Esophagus squamous epithelium (tissue), 5 donors: ENCODE data around the gene CPNE4. TPM values are rescaled to one million over a fixed set of nuclear protein-coding genes. Genes with fewer than 3 reads are reported as not detected.
"Not testable (repeated sequence)": the region's sequence is repeated elsewhere in the genome, so short reads cannot be mapped to it uniquely, and the experiment has no call there.

Source experiments
- DNase-seq: peaks from one replicate; lab custom pipeline; 2025; lab: John Stamatoyannopoulos, UW
- H3K27ac ChIP-seq, 4 donors: fragments of 200-600 bp; sonication (generic); one replicate each; pipeline ENCODE4 v1.5.1; 2016 to 2019; ENCODE audit warnings: mild to moderate bottlenecking in 1 of 4
- H3K27me3 ChIP-seq, 4 donors: fragments of 200-600 bp; sonication (generic); 1 replicate in 3 of 4; 2 replicates in 1 of 4; pipeline versions ENCODE4 v1.5.1 to v1.6.0; 2017 to 2021; ENCODE audit warnings: antibody characterized with exemption in 1 of 4
- H3K36me3 ChIP-seq, 3 donors: fragments of 200-600 bp; sonication (generic); one replicate each; pipeline ENCODE4 v1.5.1; 2016 to 2019
- H3K4me1 ChIP-seq, 3 donors: fragments of 200-600 bp; sonication (generic); one replicate each; pipeline ENCODE4 v1.5.1; 2017 to 2019
- H3K4me3 ChIP-seq, 4 donors: fragments of 200-600 bp; sonication (generic); 1 replicate in 3 of 4; 2 replicates in 1 of 4; pipeline ENCODE4 v1.5.1; 2016 to 2019; ENCODE audit warnings: mild to moderate bottlenecking in 2 of 4, moderate library complexity in 1 of 4
- H3K9me3 ChIP-seq, 3 donors: fragments of 200-600 bp; sonication (generic); one replicate each; pipeline ENCODE4 v1.5.1; 2016 to 2019
- POLR2A ChIP-seq, 4 donors: fragments of 450-650 bp; IDR thresholded peaks; one replicate each; pipeline ENCODE4 v1.6.1; 2017; ENCODE audit warnings: antibody characterized with exemption in 4 of 4, mild to moderate bottlenecking in 4 of 4, moderate library complexity in 3 of 4
- WGBS, 2 donors: methylation state at CpG; one replicate each; pipeline ENCODE4 v1.1.5; 2018; 5-methylcytosine and 5-hydroxymethylcytosine counted together
- intact Hi-C: fragments of 100-400 bp; cut with DNase I; formaldehyde crosslinking; loops from one replicate; pipeline ENCODE4 v1.15.0; 2022
- total RNA-seq, 4 donors: library from RNA; depleted of rRNA; stranded (reverse); fragments of >200 nt; gene quantifications; one replicate each; pipeline ENCODE4 v1.1.0, GENCODE V29; 2016
- TF ChIP-seq, protein P1 (sequence below), 6 experiments: fragments of 450-650 bp in 4 of 6; fragments of 200-600 bp in 2 of 6; sonication (generic) in 2 of 6; IDR thresholded peaks; one replicate each; pipeline ENCODE4 v1.5.1; 2016 to 2019; ENCODE audit warnings: antibody characterized with exemption in 6 of 6, mild to moderate bottlenecking in 4 of 6, moderate library complexity in 4 of 6
- donor health status: DM: yes; HTN: yes; CAD: no.

The CPNE4 gene
- total RNA-seq, 4 donors from 2014 or later = 0.19 TPM; not detected in 3

DNA sequence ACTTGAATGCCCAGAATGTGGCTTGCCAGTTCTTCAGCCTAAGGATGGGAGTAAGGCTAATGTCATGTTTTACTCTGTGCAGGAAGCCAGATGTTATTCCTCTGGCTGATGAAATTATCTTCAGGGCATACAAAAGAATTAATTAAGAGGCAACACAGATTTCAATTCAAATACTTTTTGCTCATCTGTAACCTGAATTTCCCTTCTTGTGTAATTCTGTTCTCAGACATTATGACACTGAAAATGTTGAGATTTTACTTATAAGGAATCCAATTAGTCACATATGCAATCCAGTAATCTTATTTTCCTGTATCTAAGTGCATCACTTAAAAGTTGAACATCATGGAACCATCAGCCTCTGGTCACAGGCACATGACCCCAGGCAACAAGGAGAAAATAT is 136.5 kb downstream of the CPNE4 start:
- intact Hi-C loops = no loop called here

DNA sequence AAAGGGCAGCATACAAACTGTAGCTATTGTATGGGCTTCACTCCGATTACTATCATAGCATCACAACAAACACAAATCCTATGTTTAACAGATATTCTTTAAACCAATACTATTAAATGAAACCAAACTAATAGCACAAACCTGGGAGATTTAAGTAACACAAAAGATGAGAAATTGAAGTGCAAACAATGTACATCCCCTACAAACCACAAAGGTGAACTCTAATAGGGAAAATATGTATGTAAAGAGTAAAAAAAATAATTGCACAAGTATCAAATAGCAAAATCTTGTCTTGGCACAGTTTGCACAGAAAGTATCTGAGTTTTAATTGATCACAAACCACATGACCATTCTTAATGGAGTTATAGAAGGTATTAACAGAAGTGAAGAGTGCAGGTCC is 138.5 kb downstream of the CPNE4 start:
- TF ChIP-seq, protein P1, sequence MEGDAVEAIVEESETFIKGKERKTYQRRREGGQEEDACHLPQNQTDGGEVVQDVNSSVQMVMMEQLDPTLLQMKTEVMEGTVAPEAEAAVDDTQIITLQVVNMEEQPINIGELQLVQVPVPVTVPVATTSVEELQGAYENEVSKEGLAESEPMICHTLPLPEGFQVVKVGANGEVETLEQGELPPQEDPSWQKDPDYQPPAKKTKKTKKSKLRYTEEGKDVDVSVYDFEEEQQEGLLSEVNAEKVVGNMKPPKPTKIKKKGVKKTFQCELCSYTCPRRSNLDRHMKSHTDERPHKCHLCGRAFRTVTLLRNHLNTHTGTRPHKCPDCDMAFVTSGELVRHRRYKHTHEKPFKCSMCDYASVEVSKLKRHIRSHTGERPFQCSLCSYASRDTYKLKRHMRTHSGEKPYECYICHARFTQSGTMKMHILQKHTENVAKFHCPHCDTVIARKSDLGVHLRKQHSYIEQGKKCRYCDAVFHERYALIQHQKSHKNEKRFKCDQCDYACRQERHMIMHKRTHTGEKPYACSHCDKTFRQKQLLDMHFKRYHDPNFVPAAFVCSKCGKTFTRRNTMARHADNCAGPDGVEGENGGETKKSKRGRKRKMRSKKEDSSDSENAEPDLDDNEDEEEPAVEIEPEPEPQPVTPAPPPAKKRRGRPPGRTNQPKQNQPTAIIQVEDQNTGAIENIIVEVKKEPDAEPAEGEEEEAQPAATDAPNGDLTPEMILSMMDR (IDR thresholded peaks at IDR 0.05) = no peak
- TF ChIP-seq POLR2A (IDR thresholded peaks at IDR 0.05) = no peak
- Histone ChIP-seq H3K9me3 (no peaks in the 10 kb centered on the region), H3K27ac (no peak overlapping the region), H3K4me3 (no peak overlapping the region), H3K36me3 (no peaks in the 10 kb centered on the region), H3K4me1 (no peaks in the 10 kb centered on the region), H3K27me3 (no peaks in the 10 kb centered on the region)
- intact Hi-C loops = no loop called here
- no peak for DNase-seq
- WGBS, 2 donors = 48 to 55% methylated on average over 1 of the region's 1 CpG

More for the DNA sequence above, 136.5 kb downstream of the CPNE4 start:
- DNase-seq = no peak
- TF ChIP-seq POLR2A (IDR thresholded peaks at IDR 0.05) = no peak
- TF ChIP-seq, protein P1 (IDR thresholded peaks at IDR 0.05) = no peak
- no peaks in the 10 kb centered on the region for H3K27me3 ChIP-seq
- H3K36me3 ChIP-seq = no peaks in the 10 kb centered on the region
- no peaks in the 10 kb centered on the region for H3K4me1 ChIP-seq
- no peaks in the 10 kb centered on the region for H3K9me3 ChIP-seq
- no peak overlapping the region for H3K4me3 ChIP-seq
- H3K27ac ChIP-seq = no peak overlapping the region

- no peak for TF ChIP-seq POLR2A (IDR thresholded peaks at IDR 0.05)
- TF ChIP-seq, protein P1 (IDR thresholded peaks at IDR 0.05) = no peak
- H3K4me1 ChIP-seq = no peaks in the 10 kb centered on the region
- 57 to 67% methylated on average over 3 of the region's 3 CpGs for WGBS, 2 donors
- no peaks in the 10 kb centered on the region for H3K9me3 ChIP-seq
- intact Hi-C loops = no loop called here
- H3K36me3 ChIP-seq = no peaks in the 10 kb centered on the region
- no peaks in the 10 kb centered on the region for H3K27me3 ChIP-seq
- no peak overlapping the region for H3K4me3 ChIP-seq
- DNase-seq = no peak
- H3K27ac ChIP-seq = no peak overlapping the region
Measured at GRCh38 chr3:131895766-131896165, 139.0 kb downstream of the CPNE4 start.

DNA sequence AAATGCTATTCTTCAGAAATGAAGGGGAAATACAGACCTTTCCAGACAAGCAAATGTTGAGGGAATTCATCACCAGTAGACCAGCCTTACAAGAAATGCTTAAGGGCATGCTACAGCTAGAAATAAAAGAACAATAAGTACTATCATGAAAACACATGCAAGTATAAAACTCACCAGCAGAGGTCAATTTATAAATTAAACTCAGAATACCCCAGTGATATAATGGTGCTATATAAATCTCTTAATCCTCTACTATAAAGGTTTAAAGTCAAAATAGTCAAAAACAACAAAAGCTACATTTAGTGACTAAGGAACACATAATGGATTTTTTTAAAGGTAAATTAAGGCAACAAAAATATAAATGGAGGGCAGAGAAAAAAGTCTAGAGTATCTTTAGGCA is 142.5 kb downstream of the CPNE4 start:
- no peak overlapping the region for H3K4me3 ChIP-seq
- no peak for TF ChIP-seq POLR2A (IDR thresholded peaks at IDR 0.05)
- TF ChIP-seq, protein P1 (IDR thresholded peaks at IDR 0.05) = no peak
- intact Hi-C loops = no loop called here
- no peak overlapping the region for H3K27ac ChIP-seq
- no peaks in the 10 kb centered on the region for H3K9me3 ChIP-seq
- no peak for DNase-seq
- H3K27me3 ChIP-seq = no peaks in the 10 kb centered on the region
- H3K4me1 ChIP-seq = no peaks in the 10 kb centered on the region
- H3K36me3 ChIP-seq = no peaks in the 10 kb centered on the region

DNA sequence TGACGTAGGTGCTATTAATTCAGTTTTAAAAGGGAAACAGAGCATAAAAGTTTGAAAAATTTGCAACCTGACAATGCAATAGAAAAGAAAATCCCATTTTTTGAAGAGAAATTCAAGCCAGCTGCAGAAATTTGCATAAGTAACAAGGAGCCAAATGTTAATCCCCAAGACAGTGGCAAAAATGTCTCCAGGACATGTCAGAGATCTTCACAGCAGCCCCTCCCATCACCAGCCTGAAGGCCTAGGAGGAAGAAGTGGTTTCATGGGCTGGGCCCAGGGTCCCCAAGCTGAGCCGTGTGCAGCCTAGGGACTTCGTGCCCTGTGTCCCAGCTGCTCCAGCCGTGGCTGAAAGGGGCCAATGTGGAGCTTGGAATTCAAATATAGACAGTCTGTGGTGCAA is 148.9 kb downstream of the CPNE4 start:
- DNase-seq, intact Hi-C loops: not testable (repeated sequence)

More for the DNA sequence above, 148.9 kb downstream of the CPNE4 start:
- not testable (repeated sequence) for H3K4me1 ChIP-seq, H3K27me3 ChIP-seq, H3K9me3 ChIP-seq, H3K27ac ChIP-seq, H3K36me3 ChIP-seq, H3K4me3 ChIP-seq
- 52% methylated on average over 3 to 4 of the region's 4 CpGs for WGBS, 2 donors
